Astrocyte of the hippocampus (primary cell): Measurements from ENCODE around the gene TMEM150C.
"Not testable (repeated sequence)": the region's sequence is repeated elsewhere in the genome, so short reads cannot be mapped to it uniquely, and the experiment has no call there.

Experiments used
- DNase-seq: peaks from one replicate; pipeline ENCODE4 v3.0.0; 2011; ENCODE audit warnings: low read depth, low spot score

The TMEM150C gene

GRCh38 chr4:82569076-82569475, 7.3 kb upstream of the TMEM150C start:
- no peak for DNase-seq

DNA sequence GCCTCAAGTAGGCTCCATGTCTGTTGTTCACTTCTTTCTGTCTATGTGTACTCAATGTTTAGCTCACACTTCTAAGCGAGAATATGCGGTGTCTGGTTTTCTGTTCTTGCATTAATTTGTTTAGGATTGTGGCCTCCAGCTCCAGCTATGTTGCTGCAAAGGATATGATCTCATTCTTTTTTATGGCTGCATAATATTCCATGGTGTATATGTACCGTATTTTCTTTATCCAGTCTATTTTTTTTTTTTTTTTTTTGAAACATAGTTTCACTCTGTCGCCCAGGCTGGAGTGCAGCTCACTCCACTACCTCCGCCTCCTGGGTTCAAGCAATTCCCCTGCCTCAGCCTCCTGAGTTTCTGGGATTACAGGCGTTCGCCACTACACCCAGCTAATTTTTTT, 5.7 kb upstream of the TMEM150C start:
- no peak for DNase-seq

DNA sequence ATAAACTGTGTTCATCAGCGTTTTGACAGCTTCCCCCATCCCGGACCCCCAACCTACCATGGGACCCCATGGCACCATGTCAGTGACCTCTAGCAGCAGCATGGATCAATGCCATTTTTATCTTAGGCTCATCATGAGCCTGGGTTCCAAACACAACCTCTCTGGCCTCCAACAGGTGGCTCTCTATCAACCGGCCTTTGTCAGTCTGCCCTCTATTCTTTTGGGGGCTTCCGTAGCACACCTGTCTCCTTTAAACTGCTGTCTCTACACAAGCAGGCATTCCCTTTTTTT, 721 bp upstream of the TMEM150C start:
- no peak for DNase-seq

DNA sequence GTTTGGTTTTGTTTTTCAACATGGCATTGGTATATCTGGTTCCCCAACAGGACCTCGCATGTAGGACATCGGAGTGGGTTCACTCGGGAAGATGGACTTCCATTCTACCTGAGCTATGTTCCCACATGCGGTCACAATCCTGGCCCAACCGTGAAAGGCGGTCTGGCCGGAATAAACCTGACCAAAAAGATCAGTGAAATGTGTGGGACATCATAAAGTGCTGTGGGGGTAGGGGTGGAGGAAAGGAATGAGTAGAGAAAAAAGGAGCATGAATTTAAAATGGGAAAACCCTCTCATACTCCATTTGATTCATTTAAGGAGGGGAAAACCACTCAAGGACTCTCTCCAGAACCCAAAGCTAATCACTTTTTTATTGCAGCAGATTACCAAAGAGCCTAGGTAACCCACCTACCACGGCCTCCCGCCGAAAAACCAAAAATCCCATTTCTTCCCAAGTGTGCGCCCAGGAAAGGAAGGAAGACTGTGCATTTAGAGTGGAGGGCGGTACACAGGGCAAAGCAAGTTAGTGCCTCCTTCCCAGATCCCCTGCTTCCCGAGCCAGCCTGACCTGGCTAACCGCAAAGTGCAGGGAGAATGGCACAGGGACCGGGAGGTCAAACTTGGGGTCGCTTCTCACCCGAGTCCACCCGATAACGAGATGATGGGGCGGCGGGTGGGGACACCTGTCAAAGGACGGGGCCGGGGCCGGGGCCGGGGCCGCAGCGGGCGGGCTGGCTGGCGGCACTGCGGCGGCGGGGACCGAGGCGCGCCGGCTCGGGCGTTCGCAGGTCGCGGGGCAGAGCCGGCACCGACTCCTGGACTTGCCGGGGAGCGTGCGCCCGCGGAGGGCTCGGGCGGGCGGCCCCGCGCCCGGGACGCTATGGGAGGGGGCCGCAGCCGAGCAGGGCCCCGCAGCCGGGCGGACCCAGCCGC, 669 bp downstream of the TMEM150C start:
- peak; percentile 48 for DNase-seq

- DNase-seq = no peak
Measured at GRCh38 chr4:82559735-82560120, 2.1 kb downstream of the TMEM150C start.

GRCh38 chr4:82559090-82559734, 2.6 kb downstream of the TMEM150C start:
- not testable (repeated sequence) for DNase-seq

DNA sequence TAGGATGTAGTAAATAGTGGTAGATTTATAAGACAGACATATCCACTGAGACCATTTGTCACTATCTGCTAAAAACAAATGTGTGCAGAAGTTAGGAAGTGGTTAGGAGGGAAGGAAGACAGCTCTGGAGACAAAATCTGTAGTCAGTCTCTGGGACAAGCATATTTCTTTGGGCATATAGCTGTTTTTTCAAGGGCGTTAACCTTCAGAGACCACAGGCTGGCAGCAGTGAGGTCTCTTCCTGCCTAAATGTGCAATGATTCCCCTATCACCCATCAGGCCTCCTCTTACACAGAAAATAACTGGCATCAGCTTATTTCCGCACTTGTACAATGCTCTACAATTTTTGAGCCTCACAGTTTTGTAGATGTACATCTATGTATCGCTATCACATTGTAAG, 6.5 kb downstream of the TMEM150C start:
- DNase-seq = no peak

DNA sequence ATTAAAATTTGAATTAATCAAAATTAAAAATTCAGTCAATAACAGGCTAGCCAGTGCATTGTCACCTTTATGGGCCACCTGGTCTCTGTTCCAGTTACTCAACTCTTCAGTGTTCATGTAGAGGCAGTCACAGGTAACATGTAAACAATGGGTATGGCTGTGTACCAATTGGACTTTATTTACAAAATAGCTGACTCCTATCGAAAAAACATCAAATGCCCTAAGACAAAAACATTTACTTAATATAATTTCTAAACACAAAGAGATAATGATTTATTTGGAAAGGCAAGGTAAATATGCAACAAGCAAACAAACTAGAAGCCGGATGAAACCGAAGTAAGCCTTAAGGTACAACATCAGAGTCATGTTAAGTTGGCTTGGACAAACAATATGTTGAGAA, 8.8 kb downstream of the TMEM150C start:
- DNase-seq = no peak

GRCh38 chr4:82551734-82552133, 10.1 kb downstream of the TMEM150C start:
- DNase-seq = no peak

DNA sequence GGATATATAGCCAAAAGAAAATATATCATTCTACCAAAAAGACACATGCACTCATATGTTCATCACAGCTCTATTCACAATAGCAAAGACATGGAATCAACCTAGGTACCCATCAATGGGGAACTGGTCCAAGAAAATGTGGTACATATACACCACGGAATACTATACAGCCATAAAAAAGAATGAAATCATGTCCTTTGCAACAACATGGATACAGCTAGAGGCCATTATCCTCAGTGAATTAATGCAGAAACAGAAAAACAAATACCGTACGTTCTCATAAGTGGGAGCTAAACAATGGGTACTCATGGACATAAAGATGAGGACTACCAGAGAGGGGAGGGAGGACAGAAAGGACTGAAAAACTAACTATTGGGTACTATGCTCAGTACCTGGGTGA, 13.9 kb downstream of the TMEM150C start:
- not testable (repeated sequence) for DNase-seq

- DNase-seq = no peak
Measured at GRCh38 chr4:82543131-82543530, 18.7 kb downstream of the TMEM150C start.

- no peak for DNase-seq
Measured at GRCh38 chr4:82542642-82543041, 19.1 kb downstream of the TMEM150C start.

- no peak for DNase-seq
Measured at GRCh38 chr4:82529322-82529721, 32.5 kb downstream of the TMEM150C start.

GRCh38 chr4:82528868-82529267, 32.9 kb downstream of the TMEM150C start:
- DNase-seq = no peak

DNA sequence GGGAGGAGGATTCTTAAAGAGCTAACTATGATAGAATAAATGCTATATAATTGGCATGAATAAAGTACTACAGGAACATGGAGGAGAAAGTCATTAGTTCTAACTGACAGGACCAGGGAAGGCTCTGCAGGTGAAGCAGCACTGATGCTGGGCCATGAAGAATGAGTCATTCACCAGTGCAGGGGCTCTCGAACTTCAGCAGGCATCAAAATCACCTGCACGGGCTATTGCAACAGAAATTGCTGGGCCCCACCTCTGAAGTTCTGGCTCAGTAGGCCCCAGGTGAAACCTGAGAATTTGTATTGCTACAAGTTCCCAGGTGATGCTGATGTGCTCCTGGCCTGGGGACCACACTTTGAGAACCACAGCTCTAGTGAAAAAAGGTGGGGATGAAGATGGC, 33.7 kb downstream of the TMEM150C start:
- DNase-seq = no peak

GRCh38 chr4:82525307-82525911, 36.4 kb downstream of the TMEM150C start:
- DNase-seq = no peak

GRCh38 chr4:82524570-82525152, 37.1 kb downstream of the TMEM150C start:
- no peak for DNase-seq

- no peak for DNase-seq
Measured at GRCh38 chr4:82523179-82523578, 38.6 kb downstream of the TMEM150C start.

GRCh38 chr4:82522472-82522871, 39.3 kb downstream of the TMEM150C start:
- no peak for DNase-seq

- DNase-seq = no peak
Measured at GRCh38 chr4:82521283-82521682, 40.5 kb downstream of the TMEM150C start.

GRCh38 chr4:82519776-82520175, 42.0 kb downstream of the TMEM150C start:
- DNase-seq = no peak

GRCh38 chr4:82519072-82519471, 42.7 kb downstream of the TMEM150C start:
- peak; percentile 67 for DNase-seq
